ENCODE measurements around the gene SLC66A2.
A peak's percentile ranks its signal among the peaks of the same experiment; 100 is the strongest.

SLC66A2 gene

DNA sequence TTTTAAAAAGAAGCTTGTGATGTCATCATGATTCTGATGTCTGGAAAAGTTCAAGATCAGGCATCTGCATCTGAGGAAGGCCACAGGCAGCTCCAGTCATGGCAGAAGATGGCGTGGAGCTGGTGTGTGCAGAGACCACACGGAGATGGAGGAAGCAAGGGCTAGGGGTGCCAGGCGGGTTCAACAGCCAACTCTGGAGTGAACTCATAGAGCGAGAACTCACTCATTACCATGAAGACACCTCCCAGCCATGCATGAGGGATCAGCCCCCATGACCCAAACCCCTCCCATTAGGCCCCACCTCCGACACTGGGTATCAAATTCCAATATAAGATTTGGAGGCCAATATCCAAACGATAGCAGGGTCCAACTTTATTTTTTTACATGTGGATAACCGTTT lies 92.1 kb downstream of the SLC66A2 start:
- DNase-seq (ENCODE audit: low read depth in 1 of 2, low spot score in 1 of 2), result no peak
- in situ Hi-C loops (cut with HindIII; ENCODE audit: low pct_unique_long_range_greater_than_20kb, low sequenced_read_pairs), result no loop called here
- no peak for TF ChIP-seq JUND (IDR thresholded peaks at IDR 0.05; ENCODE audit: low read depth)

DNA sequence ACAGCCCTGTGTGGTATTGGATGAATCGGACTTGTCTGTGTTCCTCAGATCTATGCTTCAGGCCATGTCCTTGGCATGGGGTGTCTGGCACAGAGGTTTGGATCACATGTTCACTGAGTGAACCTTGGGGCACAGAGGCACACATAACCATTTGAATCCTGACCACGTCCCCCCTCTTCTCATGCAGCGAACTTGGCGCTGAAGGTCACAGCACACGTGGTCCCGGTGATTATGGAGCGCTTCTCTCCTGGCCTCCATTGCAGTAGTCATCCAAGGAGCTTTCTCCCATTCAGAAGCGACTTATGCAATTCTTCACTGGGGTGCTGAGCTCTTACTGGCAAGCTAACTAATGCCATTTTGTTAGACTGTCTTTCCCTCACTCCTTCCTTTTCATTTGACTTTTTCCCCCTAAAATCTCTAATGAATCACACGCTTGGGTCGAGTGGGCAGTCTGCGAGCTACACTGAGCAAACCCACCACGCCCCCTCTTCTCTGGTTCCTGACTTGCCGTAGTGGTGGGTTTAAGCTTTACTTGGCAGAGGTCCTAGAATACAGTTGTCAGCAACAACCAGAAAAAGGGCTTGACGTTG lies 94.3 kb downstream of the SLC66A2 start:
- TF ChIP-seq JUND (IDR thresholded peaks at IDR 0.05; ENCODE audit: low read depth), result no peak
- DNase-seq (ENCODE audit: low read depth in 1 of 2, low spot score in 1 of 2), result peak; percentile 38 to 52
- in situ Hi-C loops (cut with HindIII; ENCODE audit: low pct_unique_long_range_greater_than_20kb, low sequenced_read_pairs), result no loop called here

DNA sequence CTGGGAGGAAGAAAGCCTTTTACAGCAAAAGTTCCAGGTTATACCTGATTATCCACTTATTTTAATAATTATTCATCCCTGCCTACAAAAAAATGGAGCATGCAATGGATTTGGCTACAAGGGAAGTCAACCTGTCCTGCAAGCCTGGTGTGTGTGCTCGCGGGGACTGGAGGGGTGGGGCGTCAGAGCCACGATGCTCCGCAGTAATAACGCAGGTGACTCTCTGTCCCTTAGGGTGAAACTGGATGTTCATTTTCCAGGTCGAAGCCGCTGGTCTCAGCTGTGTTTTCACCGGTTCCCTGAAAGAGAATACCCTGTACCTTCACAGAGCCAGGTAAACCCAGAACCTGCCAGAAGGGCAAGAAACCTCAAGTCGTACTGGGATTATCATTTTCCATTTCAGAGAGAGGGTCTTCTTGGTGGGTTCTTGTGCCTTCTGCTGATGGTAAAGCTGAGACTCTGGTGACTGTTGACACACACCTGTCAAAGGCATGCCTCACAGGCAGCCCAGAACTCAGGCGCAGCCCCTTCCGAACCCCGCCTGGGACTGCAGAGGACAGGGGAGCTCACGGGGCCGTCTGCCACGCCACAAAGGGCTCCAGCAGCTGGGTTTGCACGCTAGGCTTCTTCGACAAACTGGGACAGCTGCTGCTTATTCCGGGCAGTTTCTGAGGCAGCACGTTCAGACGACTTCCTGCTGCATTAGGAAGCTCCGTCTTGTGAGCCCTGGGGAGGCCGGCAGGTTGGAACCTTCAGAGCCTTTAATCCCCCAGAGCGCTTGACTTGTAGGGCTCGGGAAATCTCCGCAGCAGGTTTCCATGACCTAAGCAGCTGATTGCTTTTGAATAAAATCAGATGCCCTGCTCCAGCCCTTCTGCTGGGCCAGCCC lies 95.1 kb downstream of the SLC66A2 start:
- DNase-seq (ENCODE audit: low read depth in 1 of 2, low spot score in 1 of 2), result peak; percentile 50 to 71
- in situ Hi-C loops (cut with HindIII; ENCODE audit: low pct_unique_long_range_greater_than_20kb, low sequenced_read_pairs), result no loop called here
- no peak for TF ChIP-seq JUND (IDR thresholded peaks at IDR 0.05; ENCODE audit: low read depth)

DNA sequence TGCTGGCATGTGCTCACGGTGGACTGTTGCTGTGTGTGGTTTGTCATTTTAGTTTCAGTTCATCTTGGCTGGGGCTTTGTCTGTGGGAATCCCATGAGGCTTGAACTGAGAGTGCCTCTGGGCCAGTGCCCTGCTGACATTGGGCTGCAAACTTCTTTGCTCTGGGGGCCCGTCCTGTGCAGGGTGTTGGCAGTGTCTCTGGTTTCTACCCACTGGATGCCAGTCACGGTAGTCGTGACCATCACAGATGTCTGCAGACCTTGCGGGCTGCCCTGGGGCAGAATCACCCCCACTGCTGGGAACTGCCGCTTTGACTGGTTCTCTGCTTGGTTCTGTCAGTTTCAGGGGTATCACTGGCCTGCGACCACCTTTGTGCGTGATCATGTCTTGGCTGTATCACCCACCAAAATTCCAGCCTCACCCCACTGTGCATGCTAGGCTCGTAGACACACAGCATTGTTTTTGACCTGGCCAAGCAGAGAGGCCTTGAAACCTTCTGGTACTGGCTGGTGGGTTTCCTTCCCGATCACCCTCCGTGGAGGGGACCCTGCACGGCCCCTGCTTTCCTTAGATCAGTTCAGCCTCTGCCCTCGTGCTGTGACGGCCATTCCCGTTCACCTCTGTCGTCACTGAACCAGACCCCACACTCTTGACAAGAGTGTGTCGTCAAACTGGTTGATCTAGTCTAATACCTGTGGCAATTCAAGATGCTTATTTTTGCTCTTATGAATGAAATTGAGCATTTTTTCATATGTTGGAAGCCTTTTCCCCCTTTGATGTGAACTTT lies 96.1 kb downstream of the SLC66A2 start:
- DNase-seq (ENCODE audit: low read depth in 1 of 2, low spot score in 1 of 2), result no peak
- TF ChIP-seq JUND (IDR thresholded peaks at IDR 0.05; ENCODE audit: low read depth), result no peak
- in situ Hi-C loops (cut with HindIII; ENCODE audit: low pct_unique_long_range_greater_than_20kb, low sequenced_read_pairs), result no loop called here

DNA sequence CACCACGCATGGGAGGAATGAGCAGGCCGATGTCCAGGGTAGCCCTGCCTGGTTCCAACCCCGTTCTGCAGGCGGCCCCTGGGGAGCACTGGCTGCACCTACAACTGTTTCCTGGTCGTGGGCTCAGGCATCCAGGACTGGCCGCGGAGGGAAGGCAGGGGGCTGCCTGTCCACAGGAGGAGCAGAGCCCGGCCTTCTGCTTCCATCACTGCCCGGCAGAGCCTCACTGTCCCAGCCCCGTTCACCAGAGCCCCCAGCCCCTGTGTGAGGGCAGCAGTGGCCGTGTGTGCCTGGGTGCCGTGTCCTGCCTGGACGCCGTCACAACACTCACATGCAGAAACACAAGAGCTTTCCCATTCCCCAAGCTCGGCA lies 97.5 kb downstream of the SLC66A2 start:
- TF ChIP-seq JUND (IDR thresholded peaks at IDR 0.05; ENCODE audit: low read depth), result no peak
- DNase-seq (ENCODE audit: low read depth in 1 of 2, low spot score in 1 of 2), result no peak
- in situ Hi-C loops (cut with HindIII; ENCODE audit: low pct_unique_long_range_greater_than_20kb, low sequenced_read_pairs), result no loop called here

DNA sequence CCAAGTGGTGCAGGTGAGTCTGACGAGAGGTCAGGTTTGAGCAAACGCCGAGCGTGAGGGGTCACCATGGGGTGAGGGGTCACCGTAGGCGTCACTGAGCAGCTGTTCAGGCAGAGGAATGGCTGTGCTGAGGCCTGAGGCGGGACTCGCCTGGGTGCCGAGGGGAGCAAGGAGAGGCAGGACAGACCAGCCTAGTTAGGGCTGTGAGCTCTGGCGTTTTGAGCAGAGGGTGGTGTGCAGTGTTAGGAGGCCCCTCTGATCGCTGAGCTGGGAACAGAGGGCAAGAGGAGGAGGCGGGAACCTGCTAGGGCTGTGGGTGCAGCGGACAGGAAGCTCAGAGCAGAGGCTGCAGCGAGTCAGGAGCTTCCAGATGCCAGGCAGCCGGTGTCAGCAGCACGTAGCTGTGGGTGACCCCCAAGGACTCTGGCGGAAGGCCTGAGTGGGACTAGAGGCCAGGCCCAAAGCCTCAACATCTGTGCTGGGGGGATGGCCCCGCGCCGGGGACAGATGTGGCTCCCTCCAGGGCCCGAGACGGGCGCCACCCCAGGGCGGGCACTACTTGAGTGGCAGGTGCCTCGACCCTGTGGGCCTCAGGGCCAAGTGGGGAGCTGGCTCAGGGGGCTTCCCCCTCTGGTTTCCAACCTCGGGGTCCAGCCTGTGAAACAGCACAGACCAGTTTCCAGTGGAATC lies 98.0 kb downstream of the SLC66A2 start:
- in situ Hi-C loops (cut with HindIII; ENCODE audit: low pct_unique_long_range_greater_than_20kb, low sequenced_read_pairs), result no loop called here
- DNase-seq (ENCODE audit: low read depth in 1 of 2, low spot score in 1 of 2), result no peak
- TF ChIP-seq JUND (IDR thresholded peaks at IDR 0.05; ENCODE audit: low read depth), result no peak

DNA sequence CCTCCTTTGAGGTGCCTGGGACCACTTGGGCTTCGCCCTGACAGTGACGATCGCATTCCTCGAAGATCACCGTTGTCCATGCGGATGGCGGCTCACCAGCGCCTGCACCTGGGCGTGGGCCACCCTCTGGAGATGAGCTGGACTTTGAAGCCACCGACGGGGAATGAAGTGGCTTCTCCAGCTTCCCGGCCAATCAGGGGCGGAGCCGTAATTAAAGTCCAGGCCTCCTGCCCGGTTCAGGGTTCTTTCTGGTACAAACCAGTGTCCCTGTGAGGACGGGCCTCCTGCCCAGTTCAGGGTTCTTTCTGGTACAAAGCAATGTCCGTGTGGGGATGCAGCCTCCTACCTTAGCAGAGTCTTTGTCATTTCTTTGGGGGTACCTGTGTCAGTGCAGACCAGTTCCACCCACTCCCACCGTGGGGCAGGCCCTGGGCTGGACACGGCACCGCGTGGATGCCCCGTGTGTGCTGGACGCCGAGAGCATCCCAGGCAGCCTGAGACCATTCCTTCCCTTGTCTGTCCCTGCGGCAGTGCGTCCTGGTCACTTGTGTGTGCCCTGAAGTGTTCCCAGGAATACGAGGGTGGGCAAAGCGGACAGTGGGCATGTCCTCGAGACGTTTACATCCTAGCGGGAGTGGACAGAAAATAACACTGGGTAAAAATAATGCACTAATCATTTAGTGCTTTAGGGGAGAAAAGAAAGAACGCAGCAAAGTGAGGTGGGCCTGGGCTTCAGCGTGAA lies 98.7 kb downstream of the SLC66A2 start:
- no peak for DNase-seq (ENCODE audit: low read depth in 1 of 2, low spot score in 1 of 2)
- in situ Hi-C loops (cut with HindIII; ENCODE audit: low pct_unique_long_range_greater_than_20kb, low sequenced_read_pairs), result no loop called here
- no peak for TF ChIP-seq JUND (IDR thresholded peaks at IDR 0.05; ENCODE audit: low read depth)
